ENCODE results near the gene LRMDA. TPM values are rescaled to one million over a fixed set of nuclear protein-coding genes. Genes with fewer than 3 reads are reported as not detected.

LRMDA gene
- total and polyA plus RNA-seq, 10 of the 15 experiments (the other 5 are each of a cell fraction or from before 2014, with no cell fraction given) = 0.07 to 0.54 (median 0.29) TPM; not detected in 4

- no peak for TF ChIP-seq HDAC6 (IDR thresholded peaks at IDR 0.05; ENCODE audit: unreplicated experiment)
- TF ChIP-seq ATF3 (IDR thresholded peaks at IDR 0.05; ENCODE audit: borderline replicate concordance, extremely low read depth, low read depth, low read length) = no peak
- no peak for TF ChIP-seq EED (IDR thresholded peaks at IDR 0.05; ENCODE audit: low read depth)
- TF ChIP-seq NRF1 (conservative IDR thresholded peaks at IDR 0.05; ENCODE audit: low read depth, low read length) = no peak
- TF ChIP-seq USF2 (IDR thresholded peaks at IDR 0.05; ENCODE audit: borderline replicate concordance, low read depth, low read length) = no peak
- TF ChIP-seq KDM1A (IDR thresholded peaks at IDR 0.05; ENCODE audit: borderline replicate concordance) = no peak
These were observed 167.6 kb downstream of the LRMDA start (continued) for GRCh38 chr10:75598998-75599397.

- no TSS peak for BruUV-seq (replicated peaks)
These were observed 168.6 kb downstream of the LRMDA start for GRCh38 chr10:75599875-75600648.

More at GRCh38 chr10:75599875-75600648, 168.6 kb downstream of the LRMDA start:
- ChIA-PET CTCF (interaction anchor here (1.4 kb wide), 1 partner anchor 54 kb away, joined by 3 read pairs; no protein-coding TSS in a partner anchor), RAD21 (ENCODE audit: unreplicated experiment) (no interaction called here), POLR2A (interaction anchor here (0.6 to 1.4 kb wide), 2 partner anchors 9 to 11 kb away, joined by 3 read pairs; no protein-coding TSS in a partner anchor), SMC1A (ENCODE audit: uncharacterized antibody, unreplicated experiment) (interaction anchor here (1.1 to 3.4 kb wide), 3 partner anchors 11 to 94 kb away, joined by 3 to 22 read pairs (median 6); no protein-coding TSS in a partner anchor)
- Histone ChIP-seq H3K4me3 (no peak overlapping the region), H4K20me1 (ENCODE audit: control insufficient read depth, insufficient read depth) (no peaks in the 10 kb centered on the region), H3K27ac (ENCODE audit: control insufficient read depth, insufficient read depth) (no peak overlapping the region), H3K9me3 (replicated peaks; ENCODE audit: control insufficient read depth, insufficient read depth, low read length) (no peaks in the 10 kb centered on the region; the same call in 2 of the 3 replicates), H3K4me2 (ENCODE audit: control insufficient read depth, insufficient read depth) (no peak overlapping the region), H3K4me1 (ENCODE audit: control insufficient read depth, insufficient read depth, low read length) (no peaks in the 10 kb centered on the region), H3K27me3 (replicated peaks in 1 of 2; ENCODE audit: control insufficient read depth in 2 of 2, insufficient read depth in 2 of 2, low read length in 1 of 2) (no peaks in the 10 kb centered on the region), H2AFZ (ENCODE audit: control insufficient read depth, low read depth, low read length) (no peak overlapping the region), H3K79me2 (ENCODE audit: control insufficient read depth, insufficient read depth, low read length) (no peaks in the 10 kb centered on the region), H3K9ac (ENCODE audit: control insufficient read depth, insufficient read depth, low read length) (no peak overlapping the region), H3K36me3 (ENCODE audit: control insufficient read depth in 2 of 2, insufficient read depth in 2 of 2, low read length in 1 of 2) (no peaks in the 10 kb centered on the region)
- 2% methylated on average over 2 of the region's 2 CpGs for WGBS (ENCODE audit: insufficient coverage, insufficient replicate concordance, low lambda C conversion rate, missing lambda C conversion rate)
- TF ChIP-seq IKZF1 (conservative IDR thresholded peaks at IDR 0.05) = no peak
- TF ChIP-seq IKZF2 (IDR thresholded peaks at IDR 0.05) = no peak
- TF ChIP-seq HDGF (IDR thresholded peaks at IDR 0.05) = no peak
- TF ChIP-seq STAT3 (IDR thresholded peaks at IDR 0.05; ENCODE audit: low read depth, low read length) = no peak
- no peak for TF ChIP-seq ZBTB11 (CRISPR knock-in tag; IDR thresholded peaks at IDR 0.05)
- TF ChIP-seq HCFC1 (IDR thresholded peaks at IDR 0.05; ENCODE audit: low read length) = no peak
- no peak for TF ChIP-seq ZNF217 (IDR thresholded peaks at IDR 0.05)
- no peak for TF ChIP-seq EZH2 (IDR thresholded peaks at IDR 0.05; ENCODE audit: borderline replicate concordance, control insufficient read depth, low read depth, low read length)
- no peak for TF ChIP-seq RB1 (IDR thresholded peaks at IDR 0.05; ENCODE audit: borderline replicate concordance)
- TF ChIP-seq RCOR1 (conservative IDR thresholded peaks at IDR 0.05; ENCODE audit: low read depth, low read length) = no peak
- TF ChIP-seq EGR1 (IDR thresholded peaks at IDR 0.05; ENCODE audit: borderline replicate concordance in 1 of 2, low read depth in 2 of 2, low read length in 2 of 2) = no peak
- TF ChIP-seq TARDBP (IDR thresholded peaks at IDR 0.05; ENCODE audit: borderline replicate concordance) = no peak
- FAIRE-seq (no peak), DNase-seq (ENCODE audit: low read depth, low spot score) (no peak), ATAC-seq (no peak)
- intact Hi-C loops (cut with micrococcal nuclease; ENCODE audit: unreplicated experiment) (no loop called here), in situ Hi-C loops (cut with MboI) (no loop called here)

Data from GM12878 (cell line).